HepG2 (cell line): ENCODE data around the gene PPP4R4. TPM values are rescaled to one million over a fixed set of nuclear protein-coding genes. Genes with fewer than 3 reads are reported as not detected.

ENCODE experiments used
- ATM ChIP-seq: fragments of 450-650 bp; IDR thresholded peaks from 2 replicates; pipeline ENCODE4 v1.7.1; 2017; ENCODE audit warnings: mild to moderate bottlenecking, borderline replicate concordance
- ETV6 ChIP-seq: sonication (generic); formaldehyde crosslinking; conservative IDR thresholded peaks from 2 replicates; pipeline ENCODE4 v1.4.0; 2020; ENCODE audit warnings: missing genetic modification reagents
- FOXK1 ChIP-seq: sonication (generic); formaldehyde crosslinking; IDR thresholded peaks from 2 replicates; pipeline ENCODE4 v1.4.0; 2020; ENCODE audit warnings: low read depth, missing genetic modification reagents, borderline replicate concordance
- GMEB2 ChIP-seq: IDR thresholded peaks from 2 replicates; pipeline ENCODE4 v1.6.1; 2016; ENCODE audit warnings: missing biosample characterization, missing genetic modification reagents, low read depth
- HNRNPK ChIP-seq: fragments of 200-400 bp; formaldehyde crosslinking; IDR thresholded peaks from 2 replicates; pipeline ENCODE4 v1.6.1; 2018; ENCODE audit warnings: low read length, low read depth, moderate library complexity, mild to moderate bottlenecking; ENCODE audit not compliant: poor library complexity, severe bottlenecking
- IRF9 ChIP-seq: sonication (generic); formaldehyde crosslinking; IDR thresholded peaks from 2 replicates; pipeline ENCODE4 v1.8.0; 2022; ENCODE audit warnings: missing genetic modification reagents, mild to moderate bottlenecking, borderline replicate concordance
- JARID2 ChIP-seq: sonication (generic); formaldehyde crosslinking; IDR thresholded peaks from 2 replicates; pipeline ENCODE4 v1.8.1; 2023; ENCODE audit warnings: missing genetic modification reagents, inconsistent platforms; ENCODE audit not compliant: insufficient replicate concordance
- NFATC3 ChIP-seq: sonication (generic); formaldehyde crosslinking; IDR thresholded peaks from 2 replicates; pipeline ENCODE4 v1.5.1; 2020; ENCODE audit warnings: mild to moderate bottlenecking, missing genetic modification reagents
- RARA ChIP-seq: IDR thresholded peaks from 2 replicates; pipeline ENCODE4 v1.6.1; 2016; ENCODE audit warnings: missing genetic modification reagents, missing compliant biosample characterization
- SMAD1 ChIP-seq: sonication (generic); formaldehyde crosslinking; IDR thresholded peaks from 2 replicates; pipeline ENCODE4 v1.4.0; 2020; ENCODE audit warnings: missing genetic modification reagents, low read depth, mild to moderate bottlenecking, borderline replicate concordance
- SMARCC2 ChIP-seq: fragments of 450-650 bp; IDR thresholded peaks from 2 replicates; pipeline ENCODE4 v1.6.1; 2017; ENCODE audit warnings: antibody characterized with exemption, mild to moderate bottlenecking
- ZBTB1 ChIP-seq: sonication (generic); formaldehyde crosslinking; IDR thresholded peaks from 2 replicates; pipeline ENCODE4 v1.4.0; 2020; ENCODE audit warnings: missing genetic modification reagents, borderline replicate concordance
- ZNF441 ChIP-seq: sonication (generic); formaldehyde crosslinking; IDR thresholded peaks from 2 replicates; pipeline ENCODE4 v1.7.0; 2021; ENCODE audit warnings: missing genetic modification reagents, borderline replicate concordance
- ZNF678 ChIP-seq: sonication (generic); formaldehyde crosslinking; IDR thresholded peaks from 2 replicates; pipeline ENCODE4 v1.4.0; 2020; ENCODE audit warnings: mild to moderate bottlenecking, missing genetic modification reagents
- ZNF704 ChIP-seq: sonication (generic); formaldehyde crosslinking; IDR thresholded peaks from 2 replicates; pipeline ENCODE4 v1.8.1; 2023; ENCODE audit warnings: mild to moderate bottlenecking, inconsistent platforms, moderate library complexity, missing genetic modification reagents, borderline replicate concordance
- polyA plus RNA-seq, 8 experiments: library from polyadenylated mRNA; depleted of rRNA in 3 of 8; stranded (reverse) in 7 of 8; unstranded in 1 of 8; fragments of >200 nt; fragmentation: Illumina TruSeq in 4 of 8; extraction: Trizol in 4 of 8; gene quantifications; 2 replicates each; pipeline versions ENCODE4 v1.2.1 to v1.2.3, GENCODE V29; 2011 to 2016; ENCODE audit warnings: low read depth in 4 of 8, missing spikeins in 1 of 8, mixed read lengths in 1 of 8; ENCODE audit not compliant: insufficient read depth in 1 of 8
- total RNA-seq, 5 experiments: library from RNA; depleted of rRNA; stranded (reverse); fragments of >200 nt; fragmentation: Illumina TruSeq; extraction: Trizol; gene quantifications; 2 replicates each; pipeline ENCODE4 v1.2.3, GENCODE V29; 2016; ENCODE audit warnings: low read depth in 1 of 5
- TF ChIP-seq, protein P1 (sequence below): sonication (generic); formaldehyde crosslinking; IDR thresholded peaks from 2 replicates; pipeline ENCODE4 v1.8.0; 2022; ENCODE audit warnings: missing genetic modification reagents, low read depth, mild to moderate bottlenecking, borderline replicate concordance
- TF ChIP-seq, protein P2 (sequence below), 2 experiments: sonication (generic) in 1 of 2; formaldehyde crosslinking in 1 of 2; IDR thresholded peaks; 2 replicates each; pipeline versions ENCODE4 v1.4.0 to v1.6.1; 2016 to 2020; ENCODE audit warnings: borderline replicate concordance in 1 of 2, low read depth in 1 of 2, mild to moderate bottlenecking in 1 of 2, missing genetic modification reagents in 1 of 2

The PPP4R4 gene
- total and polyA plus RNA-seq, 2 of the 13 experiments (the other 11 are each of a cell fraction or from before 2014, with no cell fraction given) = 9.5 to 19.8 TPM

DNA sequence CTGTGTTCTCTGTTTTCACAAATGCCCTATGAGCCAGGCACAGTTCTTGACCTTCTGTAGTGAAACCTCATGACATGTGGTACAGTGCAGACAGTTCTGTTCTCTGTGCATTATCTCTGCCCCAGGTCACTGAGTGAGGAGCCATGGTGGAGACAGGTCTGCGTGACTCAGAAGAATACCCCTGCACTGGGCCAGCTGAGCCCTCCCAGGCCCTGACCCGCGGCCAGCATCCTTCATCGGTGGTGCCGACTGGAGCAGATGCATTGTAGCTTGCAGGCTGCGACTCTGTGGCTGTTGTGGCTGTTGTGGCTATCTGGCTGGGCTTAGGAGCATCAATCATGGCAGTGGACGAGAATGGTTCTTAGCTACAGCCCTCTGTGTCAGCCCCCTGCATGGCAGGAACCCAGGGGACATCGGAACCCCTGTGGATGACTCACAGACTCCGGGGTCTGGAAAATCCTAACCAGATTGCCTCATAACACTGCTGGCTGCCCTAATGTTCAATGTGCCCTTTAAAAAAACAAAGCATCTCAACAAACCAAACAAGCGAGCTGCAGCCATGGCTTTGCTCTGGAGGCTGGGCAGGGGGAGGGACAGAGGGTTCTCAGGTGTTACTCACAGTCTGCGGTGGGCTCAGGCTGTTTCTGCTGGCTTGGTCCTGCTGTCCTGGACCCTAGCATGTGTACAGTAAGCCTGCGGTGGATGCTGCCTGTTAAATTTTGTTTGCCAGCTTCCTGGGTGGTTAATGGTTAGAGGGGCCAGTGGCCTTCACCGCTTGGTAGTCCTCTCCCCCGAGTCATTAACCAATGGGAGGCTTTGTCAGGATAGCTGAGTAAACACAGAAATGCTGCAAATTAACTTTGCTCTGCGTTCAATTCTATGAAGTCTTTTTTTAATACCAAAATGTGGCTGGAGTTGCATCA lies 148.8 kb downstream of the PPP4R4 start, which contains the start of gene SERPINA6 (continued):
- no peak for TF ChIP-seq NFATC3 (CRISPR knock-in tag)
- peak; percentile 93 for TF ChIP-seq RARA (CRISPR knock-in tag)
- TF ChIP-seq SMAD1 = 0 out of 2 replicates have a peak, but pooled peaks have one; percentile 57
- TF ChIP-seq SMARCC2 = no peak
- no peak for TF ChIP-seq HNRNPK
- no peak for TF ChIP-seq ZNF678 (CRISPR knock-in tag)
- no peak for TF ChIP-seq ZBTB1
- no peak for TF ChIP-seq JARID2 (CRISPR knock-in tag)
- TF ChIP-seq ATM = no peak
- peak; percentile 87 for TF ChIP-seq ZNF441 (CRISPR knock-in tag)
- TF ChIP-seq GMEB2 (CRISPR knock-in tag) = no peak
- TF ChIP-seq, protein P1, sequence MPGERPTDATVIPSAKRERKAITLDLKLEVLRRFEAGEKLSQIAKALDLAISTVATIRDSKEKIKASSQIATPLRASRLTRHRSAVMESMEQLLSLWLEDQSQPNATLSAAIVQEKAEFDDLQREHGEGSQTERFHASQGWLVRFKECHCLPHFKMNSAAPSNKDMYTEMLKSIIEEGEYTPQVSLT (CRISPR knock-in tag) = no peak
- TF ChIP-seq FOXK1 (CRISPR knock-in tag) = 0 out of 2 replicates have a peak, but pooled peaks have one; percentile 53
- TF ChIP-seq ZNF704 (CRISPR knock-in tag) = no peak
- TF ChIP-seq IRF9 (CRISPR knock-in tag) = no peak; the same call in 1 of the 2 replicates
- TF ChIP-seq ETV6 = no peak
- TF ChIP-seq, protein P2, sequence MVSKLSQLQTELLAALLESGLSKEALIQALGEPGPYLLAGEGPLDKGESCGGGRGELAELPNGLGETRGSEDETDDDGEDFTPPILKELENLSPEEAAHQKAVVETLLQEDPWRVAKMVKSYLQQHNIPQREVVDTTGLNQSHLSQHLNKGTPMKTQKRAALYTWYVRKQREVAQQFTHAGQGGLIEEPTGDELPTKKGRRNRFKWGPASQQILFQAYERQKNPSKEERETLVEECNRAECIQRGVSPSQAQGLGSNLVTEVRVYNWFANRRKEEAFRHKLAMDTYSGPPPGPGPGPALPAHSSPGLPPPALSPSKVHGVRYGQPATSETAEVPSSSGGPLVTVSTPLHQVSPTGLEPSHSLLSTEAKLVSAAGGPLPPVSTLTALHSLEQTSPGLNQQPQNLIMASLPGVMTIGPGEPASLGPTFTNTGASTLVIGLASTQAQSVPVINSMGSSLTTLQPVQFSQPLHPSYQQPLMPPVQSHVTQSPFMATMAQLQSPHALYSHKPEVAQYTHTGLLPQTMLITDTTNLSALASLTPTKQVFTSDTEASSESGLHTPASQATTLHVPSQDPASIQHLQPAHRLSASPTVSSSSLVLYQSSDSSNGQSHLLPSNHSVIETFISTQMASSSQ (IDR thresholded peaks at IDR 0.05; ENCODE audit: low read depth) = peak; percentile 82
- TF ChIP-seq, protein P2 (CRISPR knock-in tag; IDR thresholded peaks at IDR 0.05; ENCODE audit: borderline replicate concordance) = peak; percentile 91
